Activated T-helper 2 cell treated with anti-CD3 and anti-CD28 coated beads, Interferon-gamma antibody, Interleukin-2, Interleukin-4, amounts not matched to agents 10 μg/mL and 5 μg/mL and 100 μg/mL, durations not matched to agents 14 hours and 24 hours and 36 hours (primary cell): ENCODE data around the gene FGFRL1. TPM values are rescaled to one million over a fixed set of nuclear protein-coding genes. Genes with fewer than 3 reads are reported as not detected.

Source experiments
- DNase-seq: peaks from one replicate; pipeline ENCODE4 v3.0.0; 2021; ENCODE audit warnings: low spot score
- H3K27ac Mint-ChIP-seq: one replicate; pipeline ENCODE4 v1.8.0; 2021; ENCODE audit warnings: mixed read lengths
- H3K27me3 Mint-ChIP-seq: one replicate; pipeline ENCODE4 v1.8.0; 2021; ENCODE audit warnings: low read depth, mixed read lengths
- H3K36me3 Mint-ChIP-seq: one replicate; pipeline ENCODE4 v1.8.0; 2021; ENCODE audit warnings: low read depth, mixed read lengths
- H3K4me1 Mint-ChIP-seq: one replicate; pipeline ENCODE4 v1.8.0; 2021; ENCODE audit warnings: low read depth, mixed read lengths
- H3K4me3 Mint-ChIP-seq: one replicate; pipeline ENCODE4 v1.8.0; 2021; ENCODE audit warnings: low read depth, mild to moderate bottlenecking, moderate library complexity, mixed read lengths
- H3K9me3 Mint-ChIP-seq: one replicate; pipeline ENCODE4 v1.8.0; 2021; ENCODE audit warnings: mixed read lengths
- intact Hi-C: fragments of 100-400 bp; cut with micrococcal nuclease; formaldehyde crosslinking; loops from one replicate; pipeline ENCODE4 v1.15.1; 2023
- total RNA-seq: library from RNA; stranded (reverse); gene quantifications from 2 replicates; pipeline ENCODE4 v1.2.3, GENCODE V29; 2022

The FGFRL1 gene
- total RNA-seq, 1 donor from 2014 or later: 17.5 TPM

GRCh38 chr4:982814-983213, 28.6 kb upstream of the FGFRL1 start:
- Mint-ChIP-seq H3K27me3 (no peaks in the 10 kb centered on the region), H3K4me3 (no peak overlapping the region), H3K27ac (no peak overlapping the region), H3K36me3 (no peaks in the 10 kb centered on the region), H3K4me1 (peaks cover 17% of the 10 kb centered on the region), H3K9me3 (no peaks in the 10 kb centered on the region)
- intact Hi-C loops: no loop called here
- DNase-seq: no peak

GRCh38 chr4:984336-985054, 26.9 kb upstream of the FGFRL1 start:
- Mint-ChIP-seq H3K36me3 (no peaks in the 10 kb centered on the region), H3K4me3 (peak overlapping the region; percentile 37), H3K9me3 (no peaks in the 10 kb centered on the region), H3K27ac (no peak overlapping the region), H3K4me1 (peaks cover 17% of the 10 kb centered on the region), H3K27me3 (no peaks in the 10 kb centered on the region)
- intact Hi-C loops: loop anchor here (1.0 to 5.0 kb wide), 2 partner anchors 11 to 202 kb away; partner anchors contain the start of gene DGKQ
- no peak for DNase-seq

GRCh38 chr4:985123-985830, 26.1 kb upstream of the FGFRL1 start:
- peak; percentile 60 for DNase-seq
- H3K9me3 Mint-ChIP-seq: no peaks in the 10 kb centered on the region
- H3K36me3 Mint-ChIP-seq: no peaks in the 10 kb centered on the region
- peaks cover 17% of the 10 kb centered on the region for H3K4me1 Mint-ChIP-seq
- no peak overlapping the region for H3K27ac Mint-ChIP-seq
- H3K27me3 Mint-ChIP-seq: no peaks in the 10 kb centered on the region
- peak overlapping the region; percentile 37 for H3K4me3 Mint-ChIP-seq
- intact Hi-C loops: loop anchor here (1.0 to 5.0 kb wide), 2 partner anchors 12 to 203 kb away; partner anchors contain the start of gene DGKQ

- no peak for DNase-seq
- H3K4me3 Mint-ChIP-seq: peak overlapping the region; percentile 87
- H3K36me3 Mint-ChIP-seq: no peaks in the 10 kb centered on the region
- H3K9me3 Mint-ChIP-seq: no peaks in the 10 kb centered on the region
- intact Hi-C loops: loop anchor here (2.0 to 5.0 kb wide), 2 partner anchors 54 to 204 kb away; partner anchors contain the start of genes GAK and TMEM175
- peak overlapping the region; percentile 83 for H3K27ac Mint-ChIP-seq
- H3K27me3 Mint-ChIP-seq: no peaks in the 10 kb centered on the region
- peaks cover 17% of the 10 kb centered on the region for H3K4me1 Mint-ChIP-seq
Measured at GRCh38 chr4:986428-986878, 25.0 kb upstream of the FGFRL1 start.

GRCh38 chr4:986879-987623, 24.4 kb upstream of the FGFRL1 start, which contains the start of gene IDUA:
TSS of gene IDUA (plus strand) at chr4:987044. CDS start at chr4:987085, 41 bp downstream.
- Mint-ChIP-seq H3K9me3 (no peaks in the 10 kb centered on the region), H3K4me1 (peaks cover 17% of the 10 kb centered on the region), H3K4me3 (peak within 1 kb of the TSS; percentile 87), H3K27me3 (no peaks in the 10 kb centered on the region), H3K27ac (peak within 1 kb of the TSS; percentile 83), H3K36me3 (no peaks in the 10 kb centered on the region)
- intact Hi-C loops: loop anchor here (1.0 to 5.0 kb wide), 3 partner anchors 54 to 205 kb away; partner anchors contain the start of genes GAK and TMEM175
- DNase-seq: peak; percentile 80

GRCh38 chr4:987624-988513, 23.6 kb upstream of the FGFRL1 start:
- Mint-ChIP-seq H3K27ac (peak overlapping the region; percentile 49), H3K4me1 (peaks cover 17% of the 10 kb centered on the region)
- intact Hi-C loops: loop anchor here (1.0 to 5.0 kb wide), 3 partner anchors 55 to 206 kb away; partner anchors contain the start of genes GAK and TMEM175

GRCh38 chr4:988726-989721, 22.4 kb upstream of the FGFRL1 start:
- Mint-ChIP-seq H3K27ac (no peak overlapping the region), H3K9me3 (no peaks in the 10 kb centered on the region), H3K4me1 (peaks cover 17% of the 10 kb centered on the region), H3K27me3 (no peaks in the 10 kb centered on the region), H3K36me3 (no peaks in the 10 kb centered on the region), H3K4me3 (no peak overlapping the region)
- intact Hi-C loops: loop anchor here (5.0 kb wide), 1 partner anchor 207 kb away; no protein-coding TSS in a partner anchor
- no peak for DNase-seq

More at GRCh38 chr4:987624-988513, 23.6 kb upstream of the FGFRL1 start:
- Mint-ChIP-seq H3K36me3 (no peaks in the 10 kb centered on the region), H3K4me3 (peak overlapping the region; percentile 78), H3K9me3 (no peaks in the 10 kb centered on the region), H3K27me3 (no peaks in the 10 kb centered on the region)
- no peak for DNase-seq

- H3K4me3 Mint-ChIP-seq: no peak overlapping the region
- H3K27me3 Mint-ChIP-seq: no peaks in the 10 kb centered on the region
- no peak overlapping the region for H3K27ac Mint-ChIP-seq
- no peak for DNase-seq
- peaks cover 15% of the 10 kb centered on the region for H3K4me1 Mint-ChIP-seq
- H3K36me3 Mint-ChIP-seq: no peaks in the 10 kb centered on the region
- intact Hi-C loops: loop anchor here (5.0 kb wide), 1 partner anchor 208 kb away; no protein-coding TSS in a partner anchor
- no peaks in the 10 kb centered on the region for H3K9me3 Mint-ChIP-seq
Measured at GRCh38 chr4:989722-990471, 21.5 kb upstream of the FGFRL1 start.

GRCh38 chr4:990746-991367, 20.6 kb upstream of the FGFRL1 start:
- H3K27ac Mint-ChIP-seq: no peak overlapping the region
- intact Hi-C loops: no loop called here
- H3K36me3 Mint-ChIP-seq: no peaks in the 10 kb centered on the region
- H3K27me3 Mint-ChIP-seq: peaks cover 2% of the 10 kb centered on the region
- H3K4me1 Mint-ChIP-seq: peaks cover 7% of the 10 kb centered on the region
- no peak overlapping the region for H3K4me3 Mint-ChIP-seq
- DNase-seq: no peak
- no peaks in the 10 kb centered on the region for H3K9me3 Mint-ChIP-seq
